ENCODE data around the gene NUP133.

NUP133 gene

GRCh38 chr1:229452956-229453801 is 55.0 kb downstream of the NUP133 start:
- no peak for DNase-seq (ENCODE audit: low read depth, low spot score)

DNA sequence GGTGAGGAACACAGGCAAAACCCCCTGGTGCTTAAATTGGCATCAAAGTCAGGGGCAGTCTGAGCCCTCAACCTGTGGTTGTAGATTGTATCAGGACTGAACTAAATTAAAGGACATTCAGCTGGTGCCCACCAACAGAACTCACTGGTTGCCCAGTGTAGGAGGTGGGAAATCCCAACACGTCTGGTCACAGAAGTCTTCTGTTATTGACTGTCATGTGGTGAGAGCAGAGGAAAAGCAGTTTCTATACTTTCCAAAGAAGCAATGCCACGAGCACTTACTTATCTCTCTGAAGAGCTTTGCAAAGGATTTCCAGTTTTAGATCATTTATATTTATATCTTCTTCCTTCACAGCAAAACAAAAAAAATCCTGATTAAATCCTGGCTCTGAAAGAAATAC is 59.3 kb downstream of the NUP133 start:
- no peak for DNase-seq (ENCODE audit: low read depth, low spot score)

DNA sequence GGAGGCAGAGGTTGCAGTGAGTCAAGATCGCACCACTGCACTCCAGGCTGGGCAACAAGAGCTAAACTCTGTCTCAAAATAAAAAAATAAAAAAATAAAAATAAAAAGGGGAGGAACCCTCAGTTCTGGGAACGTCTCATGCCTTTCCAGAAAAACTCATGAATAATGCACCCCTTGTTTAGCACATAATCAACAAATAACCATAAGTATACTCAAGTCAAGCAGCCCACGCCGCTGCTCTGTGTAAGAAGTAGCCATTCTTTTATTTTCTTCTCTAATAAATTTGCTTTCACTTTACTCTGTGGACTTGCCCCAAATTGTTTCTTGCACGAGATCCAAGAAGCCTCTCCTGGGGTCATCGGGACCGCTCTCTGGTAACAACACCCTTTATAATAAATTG is 59.8 kb downstream of the NUP133 start:
- no peak for DNase-seq (ENCODE audit: low read depth, low spot score)

DNA sequence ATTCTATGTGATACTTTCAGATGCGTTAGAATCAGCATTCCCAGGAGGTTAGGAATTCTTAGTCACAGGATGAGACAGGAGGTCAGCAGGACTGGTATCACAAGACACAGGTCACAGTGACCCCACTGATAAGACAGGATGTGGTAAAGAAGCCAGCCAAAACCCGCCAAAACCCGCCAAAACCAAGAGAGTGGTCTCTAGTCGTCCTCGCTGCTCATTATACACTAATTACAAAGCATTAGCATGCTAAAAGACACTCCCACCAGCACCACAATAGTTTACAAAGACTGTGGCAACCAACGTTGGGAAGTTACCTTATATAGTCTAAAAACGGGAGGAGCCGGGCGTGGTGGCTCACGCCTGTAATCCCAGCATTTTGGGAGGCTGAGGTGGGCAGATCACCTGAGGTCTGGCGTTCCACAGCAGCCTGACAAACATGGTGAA is 60.3 kb downstream of the NUP133 start:
- no peak for DNase-seq (ENCODE audit: low read depth, low spot score)

DNA sequence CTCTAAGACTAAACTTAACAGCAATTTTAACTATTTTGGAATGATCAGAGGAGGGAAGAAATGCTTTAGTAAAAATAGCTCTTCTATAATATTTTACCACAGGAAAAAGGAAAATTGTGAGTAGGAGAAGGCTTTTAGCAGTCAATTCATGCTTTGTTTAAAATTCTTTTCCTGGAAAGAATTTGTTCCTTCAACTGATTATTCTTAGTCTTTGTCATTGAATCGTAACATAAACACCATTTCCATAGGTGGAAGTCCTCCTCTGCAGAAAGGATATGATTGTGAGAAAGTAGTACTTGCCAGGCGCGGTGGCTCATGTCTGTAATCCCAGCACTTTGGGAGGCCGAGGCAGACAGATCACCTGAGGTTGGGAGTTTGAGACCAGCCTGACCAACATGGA is 62.3 kb downstream of the NUP133 start:
- no peak for DNase-seq (ENCODE audit: low read depth, low spot score)

- no peak for DNase-seq (ENCODE audit: low read depth, low spot score)
Measured at GRCh38 chr1:229440851-229441537, 67.1 kb downstream of the NUP133 start.

- DNase-seq (ENCODE audit: low read depth, low spot score) = no peak
Measured at GRCh38 chr1:229438021-229438420, 70.1 kb downstream of the NUP133 start.

- no peak for DNase-seq (ENCODE audit: low read depth, low spot score)
Measured at GRCh38 chr1:229437443-229437842, 70.7 kb downstream of the NUP133 start.

GRCh38 chr1:229436201-229436600 is 71.9 kb downstream of the NUP133 start:
- DNase-seq (ENCODE audit: low read depth, low spot score) = no peak

- no peak for DNase-seq (ENCODE audit: low read depth, low spot score)
Measured at GRCh38 chr1:229434641-229435051, 73.5 kb downstream of the NUP133 start.

GRCh38 chr1:229434005-229434640 is 74.0 kb downstream of the NUP133 start, which contains the start of gene ACTA1:
ACTA1 (minus strand) TSS chr1:229434094; CDS start chr1:229433115, 979 bp downstream.
- no peak for DNase-seq (ENCODE audit: low read depth, low spot score)

GRCh38 chr1:229433364-229434004 is 74.7 kb downstream of the NUP133 start:
- no peak for DNase-seq (ENCODE audit: low read depth, low spot score)

DNA sequence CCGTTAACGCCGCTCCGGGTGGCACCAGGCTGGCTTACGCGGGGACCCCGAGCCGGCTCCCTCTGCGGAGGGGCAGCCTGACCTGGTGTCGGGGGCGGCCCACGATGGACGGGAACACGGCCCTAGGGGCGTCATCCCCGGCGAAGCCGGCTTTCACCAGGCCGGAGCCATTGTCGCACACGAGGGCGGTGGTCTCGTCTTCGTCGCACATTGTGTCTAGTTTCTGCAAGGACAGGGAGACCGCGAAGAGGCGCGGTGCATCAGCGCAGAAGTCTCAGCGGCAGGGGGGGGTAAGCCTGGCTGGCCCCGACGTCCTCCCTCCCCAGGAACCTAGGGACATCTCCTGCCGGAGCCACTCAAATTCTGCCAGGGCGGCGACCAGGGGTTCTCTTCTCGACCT is 75.2 kb downstream of the NUP133 start:
- no peak for DNase-seq (ENCODE audit: low read depth, low spot score)

DNA sequence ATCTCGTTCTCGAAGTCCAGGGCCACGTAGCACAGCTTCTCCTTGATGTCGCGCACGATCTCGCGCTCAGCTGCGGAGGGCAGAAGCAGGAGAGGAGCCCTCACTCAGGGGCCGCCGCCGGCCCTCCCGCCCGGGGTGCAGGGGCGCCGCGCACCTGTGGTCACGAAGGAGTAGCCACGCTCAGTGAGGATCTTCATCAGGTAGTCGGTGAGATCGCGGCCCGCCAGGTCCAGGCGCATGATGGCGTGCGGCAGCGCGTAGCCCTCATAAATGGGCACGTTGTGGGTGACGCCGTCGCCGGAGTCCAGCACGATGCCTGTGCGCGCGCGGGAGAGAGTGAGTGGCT is 76.1 kb downstream of the NUP133 start:
- DNase-seq (ENCODE audit: low read depth, low spot score) = no peak

DNA sequence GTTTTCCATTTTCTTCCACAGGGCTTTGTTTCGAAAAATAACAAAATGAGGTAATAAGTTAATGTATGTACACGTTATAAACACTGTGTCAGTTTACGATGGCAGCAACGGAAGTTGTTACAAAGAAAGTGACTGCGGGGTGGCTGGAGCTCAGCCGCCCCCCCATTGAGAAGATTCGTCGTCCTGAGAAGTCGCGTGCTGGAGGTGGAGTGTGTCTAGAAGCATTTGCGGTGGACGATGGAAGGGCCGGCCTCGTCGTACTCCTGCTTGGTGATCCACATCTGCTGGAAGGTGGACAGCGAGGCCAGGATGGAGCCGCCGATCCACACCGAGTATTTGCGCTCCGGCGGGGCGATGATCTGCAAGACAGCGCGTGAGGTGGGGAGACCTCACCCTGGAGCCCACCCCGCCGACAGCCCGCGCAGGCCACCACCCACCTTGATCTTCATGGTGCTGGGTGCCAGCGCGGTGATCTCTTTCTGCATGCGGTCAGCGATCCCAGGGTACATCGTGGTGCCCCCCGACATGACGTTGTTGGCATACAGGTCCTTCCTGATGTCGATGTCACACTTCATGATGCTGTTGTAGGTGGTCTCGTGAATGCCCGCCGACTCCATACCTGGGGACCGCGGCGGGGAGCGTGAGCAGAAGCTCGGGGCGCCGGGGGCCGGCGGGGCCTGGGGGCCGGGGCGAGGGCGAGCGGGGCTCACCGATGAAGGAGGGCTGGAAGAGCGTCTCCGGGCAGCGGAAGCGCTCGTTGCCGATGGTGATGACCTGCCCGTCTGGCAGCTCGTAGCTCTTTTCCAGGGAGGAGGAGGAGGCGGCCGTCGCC is 76.6 kb downstream of the NUP133 start:
- no peak for DNase-seq (ENCODE audit: low read depth, low spot score)

- DNase-seq (ENCODE audit: low read depth, low spot score) = no peak
Measured at GRCh38 chr1:229430761-229431283, 77.3 kb downstream of the NUP133 start.

DNA sequence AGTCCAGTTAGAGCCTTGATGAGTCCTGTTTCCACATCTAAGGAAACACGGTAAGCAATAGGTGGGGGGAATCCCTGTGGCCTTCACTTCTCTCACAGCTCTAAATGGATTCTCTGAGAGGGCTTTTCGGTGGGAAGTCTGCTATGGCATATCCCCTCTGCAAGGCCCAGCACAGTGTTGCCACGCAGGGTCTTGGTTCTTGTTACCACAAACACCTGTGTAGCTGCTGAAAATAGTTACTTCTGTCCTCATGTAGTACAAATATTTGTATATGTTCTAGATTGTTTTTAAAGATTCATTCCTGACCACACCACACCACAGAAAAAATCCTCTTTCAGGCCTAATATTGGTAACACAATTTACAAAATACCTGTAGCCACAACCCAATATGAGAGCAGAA is 79.9 kb downstream of the NUP133 start:
- no peak for DNase-seq (ENCODE audit: low read depth, low spot score)

DNA sequence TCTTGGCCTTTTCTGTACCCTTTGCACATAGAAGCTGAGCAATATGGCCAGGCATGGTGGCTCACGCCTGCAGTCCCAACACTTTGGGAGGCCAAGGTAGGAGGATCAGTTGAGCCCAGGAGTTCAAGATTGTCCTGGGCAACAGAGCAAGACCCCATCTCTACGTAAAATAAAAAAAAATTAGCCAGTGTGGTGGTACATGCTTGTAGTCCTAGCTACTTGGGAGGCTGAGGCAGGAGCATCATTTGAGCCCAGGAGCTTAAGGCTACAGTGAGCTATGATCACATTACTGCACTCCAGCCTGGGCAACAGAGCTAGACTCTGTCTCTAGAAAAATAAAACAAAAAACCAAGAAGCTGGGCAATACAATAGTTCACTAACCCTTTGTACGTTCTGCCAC is 80.6 kb downstream of the NUP133 start:
- no peak for DNase-seq (ENCODE audit: low read depth, low spot score)

DNA sequence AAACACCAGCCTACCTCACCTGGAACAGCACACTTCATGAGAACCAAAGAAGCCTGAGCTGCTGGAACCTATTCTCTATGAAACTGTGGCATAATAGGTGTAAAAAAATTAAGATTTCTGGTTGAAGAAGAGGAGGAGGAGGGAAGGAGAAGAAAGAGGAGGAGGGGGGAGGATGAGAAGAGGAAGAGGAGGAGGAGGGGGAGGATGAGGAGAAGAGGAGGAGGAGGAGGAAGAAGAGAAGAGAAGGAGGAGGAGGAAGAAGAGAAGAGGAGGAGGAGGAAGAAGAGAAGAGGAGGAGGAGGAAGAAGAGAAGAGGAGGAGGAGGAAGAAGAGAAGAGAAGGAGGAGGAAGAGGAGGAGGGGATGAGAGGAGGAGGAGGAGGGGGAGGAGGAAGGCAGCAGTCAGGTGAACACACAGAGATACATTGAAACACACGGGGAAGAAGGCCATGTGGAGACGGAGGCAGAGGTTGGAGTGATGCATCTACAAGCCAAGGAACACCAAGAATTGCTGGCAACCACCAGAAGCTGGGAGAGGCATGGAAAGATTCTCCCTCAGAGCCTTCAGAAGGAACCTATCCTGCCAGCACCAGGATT is 82.5 kb downstream of the NUP133 start:
- no peak for DNase-seq (ENCODE audit: low read depth, low spot score)

- DNase-seq (ENCODE audit: low read depth, low spot score) = no peak
Measured at GRCh38 chr1:229420765-229421164, 87.4 kb downstream of the NUP133 start.

GRCh38 chr1:229420224-229420623 is 87.9 kb downstream of the NUP133 start:
- no peak for DNase-seq (ENCODE audit: low read depth, low spot score)
